ENCODE measurements around the gene ZNF462.

GRCh38 chr9:106867286-106867685, 4.3 kb downstream of the ZNF462 start:
- no peak for TF ChIP-seq POLR2A (IDR thresholded peaks at IDR 0.05)
- no peak for TF ChIP-seq CTCF (IDR thresholded peaks at IDR 0.05)
